GDM1 (cell line): Measurements from ENCODE around the gene KCNF1.

Experiments used
- DNase-seq: peaks from one replicate; lab custom pipeline; 2025; lab: John Stamatoyannopoulos, UW

KCNF1 gene

DNA sequence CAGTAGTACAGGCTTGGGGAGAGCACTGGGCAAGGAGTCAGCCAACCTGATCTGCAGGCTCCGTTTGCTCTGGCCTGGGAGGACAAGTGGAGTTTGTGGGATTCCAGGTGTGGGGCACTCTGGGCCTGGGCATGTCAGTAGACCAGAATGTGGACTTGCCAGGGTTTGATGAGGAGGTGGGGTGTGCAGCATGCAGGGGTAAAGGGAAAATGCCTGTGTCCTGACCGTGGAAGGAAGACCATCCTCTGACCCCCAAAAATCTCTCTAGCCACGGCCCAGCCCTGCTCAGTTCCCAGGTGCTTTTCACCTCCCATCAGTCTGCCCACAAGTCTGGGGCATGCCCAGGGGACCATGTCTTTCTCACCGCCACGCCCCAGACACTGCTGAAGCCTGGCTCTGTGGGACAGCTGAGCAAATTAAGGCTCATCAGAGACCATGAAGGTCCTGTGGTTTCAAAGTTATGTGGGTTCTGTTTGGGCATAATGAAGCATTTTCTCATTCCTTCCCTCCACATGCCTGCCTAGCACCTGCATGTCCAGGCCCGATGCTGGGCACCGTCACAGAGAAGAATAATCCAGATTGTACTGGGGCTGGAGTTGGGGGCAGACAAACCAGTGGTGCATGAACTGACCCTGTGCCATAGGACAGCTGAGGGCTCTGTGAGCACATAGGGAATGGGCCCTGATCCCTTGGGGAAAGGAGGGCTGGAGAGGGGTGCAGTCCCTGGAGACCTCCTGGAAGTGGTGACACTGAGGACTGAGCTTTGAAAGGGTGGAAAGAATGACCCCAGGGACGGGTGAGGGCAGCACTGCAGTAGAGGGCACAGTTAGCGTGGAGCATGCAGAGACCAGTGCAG, 6.5 kb upstream of the KCNF1 start:
- no peak for DNase-seq

- DNase-seq = no peak
Measured at GRCh38 chr2:10905862-10906143, 5.9 kb upstream of the KCNF1 start.

DNA sequence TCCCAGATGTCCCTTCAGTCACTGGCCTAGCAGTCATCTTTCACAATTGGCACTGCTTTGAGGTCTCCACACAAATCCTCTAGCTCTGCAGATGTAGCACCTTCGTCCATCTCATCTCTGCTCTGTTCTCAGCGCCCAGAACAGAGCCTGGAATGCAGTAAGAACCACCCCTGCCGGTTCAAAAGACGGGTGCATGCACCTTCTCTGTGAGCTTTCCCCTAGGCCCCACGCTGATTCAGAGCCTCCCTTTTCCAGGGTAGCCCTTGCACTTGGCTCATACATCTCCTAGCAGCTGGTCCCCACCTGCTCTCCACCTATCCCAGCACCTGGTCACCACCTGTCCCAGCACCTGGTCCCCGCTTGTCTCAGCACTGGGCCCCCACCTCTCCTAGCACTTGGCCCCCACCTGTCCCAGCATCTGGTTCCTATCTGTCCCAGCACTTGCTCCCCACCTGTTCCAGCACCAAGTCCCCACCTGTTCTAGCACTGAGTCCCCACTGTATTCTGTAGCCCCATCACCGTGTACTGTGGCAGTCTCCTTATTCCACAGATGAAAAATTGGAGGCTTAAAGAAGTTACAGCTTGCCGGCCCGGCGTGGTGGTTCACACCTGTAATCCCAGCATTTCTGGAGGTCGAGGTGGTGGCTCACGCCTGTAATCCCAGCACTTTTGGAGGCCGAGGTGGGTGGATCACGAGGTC, 4.7 kb upstream of the KCNF1 start:
- DNase-seq = no peak

DNA sequence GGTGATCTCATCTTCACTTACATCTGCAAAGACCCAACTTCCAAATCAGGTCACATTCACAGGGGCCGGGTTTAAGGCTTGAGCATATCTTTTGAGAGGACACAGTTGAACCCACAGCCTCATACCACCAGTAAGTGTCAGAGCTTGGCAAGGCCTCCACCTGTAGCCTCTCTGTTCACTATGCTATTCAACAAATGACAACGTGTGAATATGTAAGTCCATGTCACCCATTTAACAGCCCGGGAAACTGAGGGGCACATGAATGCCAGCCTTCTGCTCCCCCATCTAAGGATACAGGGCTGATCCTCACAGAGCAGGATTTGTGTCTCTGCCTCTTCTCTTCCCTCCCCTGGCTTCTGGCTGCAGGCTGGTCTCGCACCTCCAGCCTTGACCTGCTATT, 3.5 kb upstream of the KCNF1 start:
- DNase-seq = no peak

GRCh38 chr2:10909050-10909995, 2.4 kb upstream of the KCNF1 start:
- DNase-seq = no peak

- no peak for DNase-seq
Measured at GRCh38 chr2:10909996-10910341, 1.8 kb upstream of the KCNF1 start.

DNA sequence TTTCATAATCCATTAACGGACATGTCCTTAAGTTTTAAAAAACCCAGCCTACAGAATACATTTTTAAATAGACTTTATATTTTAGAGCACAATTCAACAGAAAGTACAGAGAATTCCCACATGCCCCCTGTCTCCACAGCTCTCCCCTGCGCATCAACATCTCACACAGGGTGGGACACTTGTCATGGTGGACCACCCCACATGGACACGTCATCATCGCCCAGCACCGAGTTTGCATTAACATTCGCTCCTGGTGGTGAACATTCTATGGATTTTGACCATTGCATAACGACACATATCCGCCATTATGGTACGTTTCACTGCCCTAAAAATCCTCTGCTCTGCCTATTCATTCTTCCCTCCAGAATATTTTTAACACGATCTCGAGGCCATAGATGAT, 1.1 kb upstream of the KCNF1 start:
- DNase-seq = no peak

DNA sequence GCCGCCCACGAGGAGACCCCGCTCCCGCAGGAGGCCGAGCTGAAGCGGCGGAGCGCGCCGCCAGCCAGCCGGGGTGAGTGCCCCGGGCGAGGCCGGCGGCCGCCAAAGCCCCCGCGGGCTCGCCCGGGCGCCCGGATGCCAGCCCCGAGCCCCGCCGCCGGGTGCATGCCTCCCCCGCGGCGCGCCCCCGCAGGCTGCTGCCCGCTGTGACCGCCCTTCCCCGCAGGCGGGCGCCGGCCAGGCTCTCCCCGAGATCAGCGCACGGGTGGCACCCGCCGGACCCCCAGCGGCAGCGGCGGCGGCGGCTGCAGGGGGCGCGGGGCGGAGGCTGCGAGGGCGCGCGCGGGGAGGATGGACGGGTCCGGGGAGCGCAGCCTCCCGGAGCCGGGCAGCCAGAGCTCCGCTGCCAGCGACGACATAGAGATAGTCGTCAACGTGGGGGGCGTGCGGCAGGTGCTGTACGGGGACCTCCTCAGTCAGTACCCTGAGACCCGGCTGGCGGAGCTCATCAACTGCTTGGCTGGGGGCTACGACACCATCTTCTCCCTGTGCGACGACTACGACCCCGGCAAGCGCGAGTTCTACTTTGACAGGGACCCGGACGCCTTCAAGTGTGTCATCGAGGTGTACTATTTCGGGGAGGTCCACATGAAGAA, 470 bp downstream of the KCNF1 start:
- DNase-seq = no peak

DNA sequence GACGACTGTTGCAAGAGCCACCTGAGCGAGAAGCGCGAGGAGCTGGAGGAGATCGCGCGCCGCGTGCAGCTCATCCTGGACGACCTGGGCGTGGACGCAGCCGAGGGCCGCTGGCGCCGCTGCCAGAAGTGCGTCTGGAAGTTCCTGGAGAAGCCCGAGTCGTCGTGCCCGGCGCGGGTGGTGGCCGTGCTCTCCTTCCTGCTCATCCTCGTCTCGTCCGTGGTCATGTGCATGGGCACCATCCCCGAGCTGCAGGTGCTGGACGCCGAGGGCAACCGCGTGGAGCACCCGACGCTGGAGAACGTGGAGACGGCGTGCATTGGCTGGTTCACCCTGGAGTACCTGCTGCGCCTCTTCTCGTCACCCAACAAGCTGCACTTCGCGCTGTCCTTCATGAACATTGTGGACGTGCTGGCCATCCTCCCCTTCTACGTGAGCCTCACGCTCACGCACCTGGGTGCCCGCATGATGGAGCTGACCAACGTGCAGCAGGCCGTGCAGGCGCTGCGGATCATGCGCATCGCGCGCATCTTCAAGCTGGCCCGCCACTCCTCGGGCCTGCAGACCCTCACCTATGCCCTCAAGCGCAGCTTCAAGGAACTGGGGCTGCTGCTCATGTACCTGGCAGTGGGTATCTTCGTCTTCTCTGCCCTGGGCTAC, 1.2 kb downstream of the KCNF1 start:
- DNase-seq = no peak

GRCh38 chr2:10913501-10914271, 2.0 kb downstream of the KCNF1 start:
- no peak for DNase-seq

DNA sequence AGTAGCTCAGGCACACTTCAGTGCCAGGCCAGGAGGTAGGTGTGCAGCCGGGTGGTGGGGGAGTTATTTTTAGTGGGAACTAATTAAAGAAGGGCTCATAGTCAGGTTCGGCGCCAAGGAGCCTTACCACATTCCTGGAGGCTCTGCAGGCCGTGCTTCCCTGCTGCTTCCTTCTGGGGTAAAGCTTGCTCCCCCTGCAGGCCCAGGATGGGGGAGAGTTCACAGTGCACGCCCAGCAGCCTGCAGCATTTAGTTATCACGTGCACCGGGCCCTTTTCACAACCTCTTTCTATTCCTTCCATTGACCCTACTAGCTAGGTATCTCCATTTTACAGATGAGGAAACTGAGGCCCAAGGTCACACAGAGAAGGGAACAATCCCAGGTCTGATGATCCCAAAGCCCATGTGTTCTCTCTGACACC, 2.5 kb downstream of the KCNF1 start:
- no peak for DNase-seq

DNA sequence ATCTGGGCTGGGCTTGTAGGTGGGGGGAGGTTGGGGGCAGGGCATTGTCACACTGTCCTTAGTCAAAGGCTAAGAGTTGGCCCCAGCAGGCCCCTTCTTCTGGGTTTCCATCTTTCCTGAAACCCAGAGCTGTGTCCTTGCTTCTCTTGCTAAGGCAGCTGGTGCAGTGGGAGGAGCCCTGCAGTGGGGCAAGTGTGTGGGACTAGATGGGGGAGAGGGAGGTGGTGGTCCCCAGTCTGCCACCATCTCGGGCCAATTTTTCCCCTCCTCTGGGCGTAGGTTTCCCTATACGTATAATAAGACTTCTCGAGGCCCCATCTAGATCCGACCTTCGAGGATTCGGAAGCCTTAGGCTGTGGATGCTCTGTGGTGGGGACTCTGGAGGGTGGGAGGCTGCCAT, 3.5 kb downstream of the KCNF1 start:
- DNase-seq = no peak

DNA sequence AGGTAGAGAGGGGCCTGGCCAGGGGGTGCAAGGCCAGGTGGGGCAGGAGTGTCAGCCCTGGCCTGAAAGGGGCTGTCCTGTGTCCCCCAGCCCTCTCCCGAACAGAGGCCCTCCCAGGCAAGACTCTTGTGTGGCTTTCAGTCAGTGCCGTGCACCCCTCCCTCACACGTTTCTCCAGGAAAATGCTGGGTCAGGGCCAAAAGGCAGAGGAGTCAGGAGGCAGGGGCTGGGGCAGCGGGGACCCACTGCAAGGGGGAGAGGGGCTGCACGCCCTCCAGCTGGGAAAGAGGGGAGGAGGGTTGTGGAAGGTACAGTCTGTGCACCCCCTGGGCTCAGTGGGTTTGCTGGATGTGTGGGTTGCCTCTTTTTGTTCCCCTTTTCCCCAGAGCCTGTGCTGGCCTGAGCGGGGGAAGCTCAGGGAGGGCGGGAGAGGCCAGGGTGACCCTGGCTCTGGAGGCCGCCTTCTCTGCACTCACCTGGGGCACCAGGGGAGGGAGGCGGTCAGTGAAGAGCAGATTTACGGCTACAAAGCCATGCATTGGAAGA, 4.1 kb downstream of the KCNF1 start:
- DNase-seq = no peak

GRCh38 chr2:10916953-10917352, 5.2 kb downstream of the KCNF1 start:
- DNase-seq = no peak

- DNase-seq = no peak
Measured at GRCh38 chr2:10917927-10918326, 6.2 kb downstream of the KCNF1 start.

- no peak for DNase-seq
Measured at GRCh38 chr2:10918661-10919409, 7.1 kb downstream of the KCNF1 start.

DNA sequence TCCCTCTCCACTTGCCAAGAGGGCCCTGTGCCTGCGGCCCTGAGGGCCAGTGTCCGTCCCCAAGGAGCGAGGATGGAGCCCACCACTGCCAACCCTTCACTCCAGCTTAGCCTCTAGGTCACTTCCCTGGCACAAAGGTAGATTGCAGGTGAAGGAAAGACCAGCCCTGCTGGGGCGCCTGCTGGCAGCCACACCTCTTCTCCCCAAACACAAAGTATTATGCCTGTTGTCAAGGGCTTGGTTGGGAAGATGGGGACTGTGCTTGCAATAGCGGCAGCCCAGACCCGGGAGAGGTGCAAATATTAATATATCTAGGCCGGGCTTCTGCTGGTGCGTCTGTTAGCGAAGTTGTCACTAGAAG, 7.7 kb downstream of the KCNF1 start:
- DNase-seq = no peak

- DNase-seq = no peak
Measured at GRCh38 chr2:10919771-10920621, 8.3 kb downstream of the KCNF1 start.

GRCh38 chr2:10920764-10921388, 9.1 kb downstream of the KCNF1 start:
- no peak for DNase-seq
